ENCODE results near the gene DOK6.

DOK6 gene

GRCh38 chr18:69757733-69758132, 357.0 kb downstream of the DOK6 start:
- DNase-seq, result no peak

- DNase-seq, result no peak
Measured at GRCh38 chr18:69758458-69758857, 357.8 kb downstream of the DOK6 start.

- DNase-seq, result no peak
Measured at GRCh38 chr18:69759046-69759445, 358.4 kb downstream of the DOK6 start.

- DNase-seq, result no peak
Measured at GRCh38 chr18:69763002-69763401, 362.3 kb downstream of the DOK6 start.

- DNase-seq, result no peak
Measured at GRCh38 chr18:69763821-69764220, 363.1 kb downstream of the DOK6 start.

- DNase-seq, result no peak
Measured at GRCh38 chr18:69770238-69770637, 369.6 kb downstream of the DOK6 start.

- no peak for DNase-seq
Measured at GRCh38 chr18:69774831-69775230, 374.1 kb downstream of the DOK6 start.

- DNase-seq, result no peak
Measured at GRCh38 chr18:69777248-69777647, 376.6 kb downstream of the DOK6 start.

- no peak for DNase-seq
Measured at GRCh38 chr18:69778680-69779079, 378.0 kb downstream of the DOK6 start.

GRCh38 chr18:69780851-69781250, 380.2 kb downstream of the DOK6 start:
- no peak for DNase-seq

- no peak for DNase-seq
Measured at GRCh38 chr18:69784815-69785214, 384.1 kb downstream of the DOK6 start.

GRCh38 chr18:69785466-69785865, 384.8 kb downstream of the DOK6 start:
- no peak for DNase-seq

- no peak for DNase-seq
Measured at GRCh38 chr18:69786427-69786826, 385.7 kb downstream of the DOK6 start.

GRCh38 chr18:69787825-69788547, 387.3 kb downstream of the DOK6 start:
- DNase-seq, result no peak

- no peak for DNase-seq
Measured at GRCh38 chr18:69789794-69790193, 389.1 kb downstream of the DOK6 start.

GRCh38 chr18:69790649-69791048, 390.0 kb downstream of the DOK6 start:
- DNase-seq, result no peak

GRCh38 chr18:69795791-69796190, 395.1 kb downstream of the DOK6 start:
- DNase-seq, result no peak

- no peak for DNase-seq
Measured at GRCh38 chr18:69804776-69805501, 404.3 kb downstream of the DOK6 start.

- DNase-seq, result no peak
Measured at GRCh38 chr18:69808399-69808798, 407.7 kb downstream of the DOK6 start.

- no peak for DNase-seq
Measured at GRCh38 chr18:69813559-69813958, 412.9 kb downstream of the DOK6 start.

- DNase-seq, result no peak
Measured at GRCh38 chr18:69814861-69815385, 414.2 kb downstream of the DOK6 start.

GRCh38 chr18:69817335-69817940, 416.8 kb downstream of the DOK6 start:
- no peak for DNase-seq

GRCh38 chr18:69819460-69819859, 418.8 kb downstream of the DOK6 start:
- no peak for DNase-seq

- no peak for DNase-seq
Measured at GRCh38 chr18:69820538-69820937, 419.9 kb downstream of the DOK6 start.
